Measurements from ENCODE around the gene MAP2K1. TPM values are rescaled to one million over a fixed set of nuclear protein-coding genes. Genes with fewer than 3 reads are reported as not detected.

MAP2K1 gene
- total and polyA plus RNA-seq, 9 of the 15 experiments (the other 6 are each of a cell fraction or from before 2014, with no cell fraction given) = 7.5 to 58.3 (median 30.0) TPM

DNA sequence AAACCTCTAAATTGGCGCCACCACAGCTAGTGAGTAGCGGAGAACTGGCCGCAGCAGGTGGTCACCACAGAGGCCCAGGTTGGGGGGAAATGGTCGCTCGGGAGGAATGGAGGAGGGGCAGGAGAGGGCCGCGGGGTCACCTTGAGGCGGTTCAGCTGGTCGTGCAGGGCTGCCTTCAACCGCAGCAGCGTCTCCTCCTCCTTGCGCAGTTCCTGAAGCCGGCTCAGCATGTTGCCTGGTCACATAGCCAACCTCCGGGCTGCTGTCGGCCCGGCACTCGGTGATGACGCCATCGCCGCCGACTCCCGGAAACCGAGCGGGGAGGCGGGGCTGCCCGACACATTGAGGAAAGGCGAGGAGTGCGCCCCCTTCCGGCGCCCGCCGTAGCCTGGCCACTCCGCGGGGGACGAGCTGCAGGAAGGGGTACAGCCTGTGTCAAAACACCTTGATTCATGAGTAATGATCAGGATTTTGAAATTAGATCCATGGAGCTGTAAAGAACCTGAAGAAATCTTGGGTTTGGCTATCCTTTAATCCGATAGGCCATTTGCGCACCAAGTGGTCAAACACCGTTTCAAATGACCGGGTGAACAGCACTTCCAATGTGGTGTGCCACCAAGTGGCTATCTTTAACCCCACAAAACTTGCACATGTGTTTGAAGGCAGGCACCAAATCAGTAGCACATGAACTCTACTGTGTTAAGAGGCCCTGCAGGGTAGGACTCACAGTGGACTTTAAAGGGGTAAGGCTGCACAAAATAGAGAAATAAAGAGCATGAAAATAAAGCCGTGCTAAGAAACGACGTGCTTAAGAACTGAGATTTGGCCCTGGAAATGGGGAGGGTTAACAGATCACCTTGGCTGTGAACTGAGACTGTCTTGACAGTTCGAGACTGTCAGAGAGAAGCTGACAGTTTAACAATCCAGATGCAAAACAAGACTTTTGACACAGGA is 111.1 kb downstream of the MAP2K1 start, which contains the start of gene SNAPC5 (continued):
- TF ChIP-seq ZNF3 (CRISPR knock-in tag; IDR thresholded peaks at IDR 0.05) (no peak), ELF1 (tag; IDR thresholded peaks at IDR 0.05) (peak; percentile 96), GATAD2A (IDR thresholded peaks at IDR 0.05) (peak; percentile 61; the same call in 1 of the 2 replicates), PHF20 (IDR thresholded peaks at IDR 0.05; ENCODE audit: partially characterized antibody) (peak; percentile 95), CEBPG (CRISPR knock-in tag; IDR thresholded peaks at IDR 0.05) (peak; percentile 58; the same call in 1 of the 2 replicates), CEBPG (tag; conservative IDR thresholded peaks at IDR 0.05 in 1 of 2, IDR thresholded peaks at IDR 0.05 in 1 of 2) (peak; percentile 15 to 74; a peak in 2 of 4 replicates), FOXK1 (CRISPR knock-in tag; IDR thresholded peaks at IDR 0.05; ENCODE audit: borderline replicate concordance) (peak; percentile 96), SIN3A (IDR thresholded peaks at IDR 0.05; ENCODE audit: borderline replicate concordance in 2 of 2, control insufficient read depth in 1 of 2, low read depth in 2 of 2, low read length in 2 of 2) (peak; percentile 93 to 94; a peak in 3 of 4 replicates), TEAD4 (IDR thresholded peaks at IDR 0.05; ENCODE audit: low read length) (peak; percentile 43; the same call in 1 of the 2 replicates), TEAD4 (CRISPR knock-in tag; IDR thresholded peaks at IDR 0.05; ENCODE audit: borderline replicate concordance) (no peak), ZKSCAN3 (CRISPR knock-in tag; IDR thresholded peaks at IDR 0.05) (no peak), L3MBTL2 (IDR thresholded peaks at IDR 0.05) (0 out of 2 replicates have a peak, but pooled peaks have one; percentile 60), ZNF347 (CRISPR knock-in tag; IDR thresholded peaks at IDR 0.05; ENCODE audit: low read depth) (no peak), MAZ (CRISPR knock-in tag; conservative IDR thresholded peaks at IDR 0.05 in 1 of 2, IDR thresholded peaks at IDR 0.05 in 1 of 2) (peak; percentile 83 to 97), NFIX (CRISPR knock-in tag; IDR thresholded peaks at IDR 0.05; ENCODE audit: low read depth) (no peak), ARNT (IDR thresholded peaks at IDR 0.05) (peak in 1 of 2 experiments; percentile 83; a peak in 2 of 4 replicates), SOX6 (IDR thresholded peaks at IDR 0.05) (peak; percentile 70)
- TF ChIP-seq, protein P1, sequence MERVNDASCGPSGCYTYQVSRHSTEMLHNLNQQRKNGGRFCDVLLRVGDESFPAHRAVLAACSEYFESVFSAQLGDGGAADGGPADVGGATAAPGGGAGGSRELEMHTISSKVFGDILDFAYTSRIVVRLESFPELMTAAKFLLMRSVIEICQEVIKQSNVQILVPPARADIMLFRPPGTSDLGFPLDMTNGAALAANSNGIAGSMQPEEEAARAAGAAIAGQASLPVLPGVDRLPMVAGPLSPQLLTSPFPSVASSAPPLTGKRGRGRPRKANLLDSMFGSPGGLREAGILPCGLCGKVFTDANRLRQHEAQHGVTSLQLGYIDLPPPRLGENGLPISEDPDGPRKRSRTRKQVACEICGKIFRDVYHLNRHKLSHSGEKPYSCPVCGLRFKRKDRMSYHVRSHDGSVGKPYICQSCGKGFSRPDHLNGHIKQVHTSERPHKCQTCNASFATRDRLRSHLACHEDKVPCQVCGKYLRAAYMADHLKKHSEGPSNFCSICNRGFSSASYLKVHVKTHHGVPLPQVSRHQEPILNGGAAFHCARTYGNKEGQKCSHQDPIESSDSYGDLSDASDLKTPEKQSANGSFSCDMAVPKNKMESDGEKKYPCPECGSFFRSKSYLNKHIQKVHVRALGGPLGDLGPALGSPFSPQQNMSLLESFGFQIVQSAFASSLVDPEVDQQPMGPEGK (CRISPR knock-in tag; IDR thresholded peaks at IDR 0.05; ENCODE audit: borderline replicate concordance) = no peak
- TF ChIP-seq, protein P2, sequence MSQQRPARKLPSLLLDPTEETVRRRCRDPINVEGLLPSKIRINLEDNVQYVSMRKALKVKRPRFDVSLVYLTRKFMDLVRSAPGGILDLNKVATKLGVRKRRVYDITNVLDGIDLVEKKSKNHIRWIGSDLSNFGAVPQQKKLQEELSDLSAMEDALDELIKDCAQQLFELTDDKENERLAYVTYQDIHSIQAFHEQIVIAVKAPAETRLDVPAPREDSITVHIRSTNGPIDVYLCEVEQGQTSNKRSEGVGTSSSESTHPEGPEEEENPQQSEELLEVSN (IDR thresholded peaks at IDR 0.05; ENCODE audit: borderline replicate concordance in 1 of 2, extremely low read depth in 1 of 2, insufficient read depth in 1 of 2, insufficient read length in 1 of 2, low read depth in 1 of 2, low read length in 1 of 2, poor library complexity in 1 of 2, severe bottlenecking in 1 of 2) = peak; percentile 32
- TF ChIP-seq, protein P3, sequence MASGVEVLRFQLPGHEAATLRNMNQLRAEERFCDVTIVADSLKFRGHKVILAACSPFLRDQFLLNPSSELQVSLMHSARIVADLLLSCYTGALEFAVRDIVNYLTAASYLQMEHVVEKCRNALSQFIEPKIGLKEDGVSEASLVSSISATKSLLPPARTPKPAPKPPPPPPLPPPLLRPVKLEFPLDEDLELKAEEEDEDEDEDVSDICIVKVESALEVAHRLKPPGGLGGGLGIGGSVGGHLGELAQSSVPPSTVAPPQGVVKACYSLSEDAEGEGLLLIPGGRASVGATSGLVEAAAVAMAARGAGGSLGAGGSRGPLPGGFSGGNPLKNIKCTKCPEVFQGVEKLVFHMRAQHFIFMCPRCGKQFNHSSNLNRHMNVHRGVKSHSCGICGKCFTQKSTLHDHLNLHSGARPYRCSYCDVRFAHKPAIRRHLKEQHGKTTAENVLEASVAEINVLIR (CRISPR knock-in tag; IDR thresholded peaks at IDR 0.05) = peak; percentile 93
- TF ChIP-seq, protein P4, sequence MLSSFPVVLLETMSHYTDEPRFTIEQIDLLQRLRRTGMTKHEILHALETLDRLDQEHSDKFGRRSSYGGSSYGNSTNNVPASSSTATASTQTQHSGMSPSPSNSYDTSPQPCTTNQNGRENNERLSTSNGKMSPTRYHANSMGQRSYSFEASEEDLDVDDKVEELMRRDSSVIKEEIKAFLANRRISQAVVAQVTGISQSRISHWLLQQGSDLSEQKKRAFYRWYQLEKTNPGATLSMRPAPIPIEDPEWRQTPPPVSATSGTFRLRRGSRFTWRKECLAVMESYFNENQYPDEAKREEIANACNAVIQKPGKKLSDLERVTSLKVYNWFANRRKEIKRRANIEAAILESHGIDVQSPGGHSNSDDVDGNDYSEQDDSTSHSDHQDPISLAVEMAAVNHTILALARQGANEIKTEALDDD (IDR thresholded peaks at IDR 0.05) = no peak
